Measurements from ENCODE around the gene ABCB7. TPM values are rescaled to one million over a fixed set of nuclear protein-coding genes. Genes with fewer than 3 reads are reported as not detected.
"Not testable (repeated sequence)": the region's sequence is repeated elsewhere in the genome, so short reads cannot be mapped to it uniquely, and the experiment has no call there.

Gene ABCB7
- polyA plus RNA-seq, 3 donors: 26.4 to 31.2 (median 30.8) TPM

- DNase-seq (ENCODE audit: extremely low read depth in 1 of 11, low read depth in 9 of 11, low spot score in 4 of 11): no peak
Observed at GRCh38 chrX:75118296-75118695, 37.8 kb downstream of the ABCB7 start.

- DNase-seq (ENCODE audit: extremely low read depth in 1 of 11, low read depth in 9 of 11, low spot score in 4 of 11): no peak
Observed at GRCh38 chrX:75115707-75116413, 40.2 kb downstream of the ABCB7 start.

- DNase-seq (ENCODE audit: extremely low read depth in 1 of 11, low read depth in 9 of 11, low spot score in 4 of 11): no peak
Observed at GRCh38 chrX:75114638-75115037, 41.4 kb downstream of the ABCB7 start.

- DNase-seq (ENCODE audit: extremely low read depth in 1 of 11, low read depth in 9 of 11, low spot score in 4 of 11): no peak
Observed at GRCh38 chrX:75113664-75114063, 42.4 kb downstream of the ABCB7 start.

- no peak for DNase-seq (ENCODE audit: extremely low read depth in 1 of 11, low read depth in 9 of 11, low spot score in 4 of 11)
Observed at GRCh38 chrX:75107863-75108509, 48.1 kb downstream of the ABCB7 start.

- DNase-seq (ENCODE audit: extremely low read depth in 1 of 11, low read depth in 9 of 11, low spot score in 4 of 11): no peak
Observed at GRCh38 chrX:75106772-75107171, 49.3 kb downstream of the ABCB7 start.

- DNase-seq (ENCODE audit: extremely low read depth in 1 of 11, low read depth in 9 of 11, low spot score in 4 of 11): no peak
Observed at GRCh38 chrX:75096331-75096730, 59.8 kb downstream of the ABCB7 start.

- DNase-seq (ENCODE audit: extremely low read depth in 1 of 11, low read depth in 9 of 11, low spot score in 4 of 11): no peak
Observed at GRCh38 chrX:75086731-75087195, 69.3 kb downstream of the ABCB7 start.

- no peak for DNase-seq (ENCODE audit: extremely low read depth in 1 of 11, low read depth in 9 of 11, low spot score in 4 of 11)
Observed at GRCh38 chrX:75084757-75085156, 71.3 kb downstream of the ABCB7 start.

GRCh38 chrX:75076429-75076828 lies 79.7 kb downstream of the ABCB7 start:
- DNase-seq (ENCODE audit: extremely low read depth in 1 of 11, low read depth in 9 of 11, low spot score in 4 of 11): no peak

- DNase-seq (ENCODE audit: extremely low read depth in 1 of 11, low read depth in 9 of 11, low spot score in 4 of 11): no peak
Observed at GRCh38 chrX:75074475-75074874, 81.6 kb downstream of the ABCB7 start.

GRCh38 chrX:75071334-75071733 lies 84.7 kb downstream of the ABCB7 start:
- no peak for DNase-seq (ENCODE audit: extremely low read depth in 1 of 11, low read depth in 9 of 11, low spot score in 4 of 11)

GRCh38 chrX:75067931-75068330 lies 88.2 kb downstream of the ABCB7 start:
- no peak for DNase-seq (ENCODE audit: extremely low read depth in 1 of 11, low read depth in 9 of 11, low spot score in 4 of 11)

- DNase-seq (ENCODE audit: extremely low read depth in 1 of 11, low read depth in 9 of 11, low spot score in 4 of 11): no peak
Observed at GRCh38 chrX:75061701-75062100, 94.4 kb downstream of the ABCB7 start.

- no peak for DNase-seq (ENCODE audit: extremely low read depth in 1 of 11, low read depth in 9 of 11, low spot score in 4 of 11)
Observed at GRCh38 chrX:75051047-75051446, 105.0 kb downstream of the ABCB7 start.

- DNase-seq (ENCODE audit: extremely low read depth in 1 of 11, low read depth in 9 of 11, low spot score in 4 of 11): no peak
Observed at GRCh38 chrX:75045369-75045768, 110.7 kb downstream of the ABCB7 start.

- not testable (repeated sequence) for DNase-seq (ENCODE audit: extremely low read depth in 1 of 11, low read depth in 9 of 11, low spot score in 4 of 11)
Observed at GRCh38 chrX:75044142-75044541, 111.9 kb downstream of the ABCB7 start.

GRCh38 chrX:75038925-75039324 lies 117.2 kb downstream of the ABCB7 start:
- no peak for DNase-seq (ENCODE audit: extremely low read depth in 1 of 11, low read depth in 9 of 11, low spot score in 4 of 11)
